Mammary epithelial cell (primary cell): Measurements from ENCODE around the gene IQSEC3.

ENCODE experiments used
- CTCF ChIP-seq, 2 donors: IDR thresholded peaks in 1 of 2; conservative IDR thresholded peaks in 1 of 2; 2 replicates each; pipeline ENCODE4 v1.5.1; 2011 to 2012; ENCODE audit warnings: inconsistent platforms in 2 of 2, low read length in 2 of 2, mild to moderate bottlenecking in 2 of 2, control low read depth in 1 of 2, low read depth in 1 of 2; ENCODE audit not compliant: insufficient read depth in 1 of 2; ENCODE audit errors: extremely low read depth in 1 of 2
- EZH2 ChIP-seq: IDR thresholded peaks from 2 replicates; pipeline ENCODE4 v1.6.1; 2012; ENCODE audit warnings: low read length, inconsistent platforms, borderline replicate concordance

- TF ChIP-seq CTCF (conservative IDR thresholded peaks at IDR 0.05 in 1 of 2, IDR thresholded peaks at IDR 0.05 in 1 of 2; ENCODE audit: extremely low read depth in 1 of 2, insufficient read depth in 1 of 2, low read depth in 1 of 2, low read length in 2 of 2) (no peak), EZH2 (no peak)
These were observed 14.2 kb downstream of the IQSEC3 start for GRCh38 chr12:80681-81190.
